ENCODE data around the gene JAGN1. TPM values are rescaled to one million over a fixed set of nuclear protein-coding genes. Genes with fewer than 3 reads are reported as not detected.
A peak's percentile ranks its signal among the peaks of the same experiment; 100 is the strongest.
"Not testable (repeated sequence)": the region's sequence is repeated elsewhere in the genome, so short reads cannot be mapped to it uniquely, and the experiment has no call there.

Gene JAGN1
- total RNA-seq, 1 donor from 2014 or later = 55.2 TPM

GRCh38 chr3:9891072-9891622, 737 bp downstream of the JAGN1 start:
- Histone ChIP-seq H3K4me3 (peak overlapping the region; percentile 90 to 98), H3K27me3 (no peaks in the 10 kb centered on the region), H3K36me3 (peaks cover 0 to 12% of the 10 kb centered on the region in 2 donors), H3K9me3 (no peaks in the 10 kb centered on the region), H3K27ac (peak overlapping the region; percentile 93 to 98), H3K4me1 (peaks cover 0 to 7% of the 10 kb centered on the region in 2 donors)
- intact Hi-C loops (cut with DNase I) = loop anchor here (2.0 kb wide), 3 partner anchors 24 to 42 kb away; partner anchors contain the start of genes CRELD1 and IL17RC
- DNase-seq (ENCODE audit: low spot score in 2 of 2) = no peak
- TF ChIP-seq CTCF (IDR thresholded peaks at IDR 0.05) = no peak

GRCh38 chr3:9893739-9894138, 3.3 kb downstream of the JAGN1 start:
- DNase-seq (ENCODE audit: low spot score in 2 of 2) = no peak
- no peaks in the 10 kb centered on the region for H3K27me3 ChIP-seq
- TF ChIP-seq CTCF (IDR thresholded peaks at IDR 0.05) = no peak
- peak overlapping the region; percentile 19 to 36 for H3K27ac ChIP-seq
- intact Hi-C loops (cut with DNase I) = no loop called here
- peaks cover 0 to 12% of the 10 kb centered on the region in 2 donors for H3K36me3 ChIP-seq
- no peaks in the 10 kb centered on the region for H3K9me3 ChIP-seq
- H3K4me3 ChIP-seq = no peak overlapping the region
- peaks cover 0 to 13% of the 10 kb centered on the region in 2 donors for H3K4me1 ChIP-seq

- H3K27me3 ChIP-seq; intact Hi-C loops (cut with DNase I); DNase-seq (ENCODE audit: low spot score in 2 of 2); H3K4me3 ChIP-seq; H3K9me3 ChIP-seq; H3K4me1 ChIP-seq; H3K27ac ChIP-seq: not testable (repeated sequence)
- peaks cover 0 to 12% of the 10 kb centered on the region in 2 donors for H3K36me3 ChIP-seq
These were observed 5.3 kb downstream of the JAGN1 start for GRCh38 chr3:9895715-9896114.

DNA sequence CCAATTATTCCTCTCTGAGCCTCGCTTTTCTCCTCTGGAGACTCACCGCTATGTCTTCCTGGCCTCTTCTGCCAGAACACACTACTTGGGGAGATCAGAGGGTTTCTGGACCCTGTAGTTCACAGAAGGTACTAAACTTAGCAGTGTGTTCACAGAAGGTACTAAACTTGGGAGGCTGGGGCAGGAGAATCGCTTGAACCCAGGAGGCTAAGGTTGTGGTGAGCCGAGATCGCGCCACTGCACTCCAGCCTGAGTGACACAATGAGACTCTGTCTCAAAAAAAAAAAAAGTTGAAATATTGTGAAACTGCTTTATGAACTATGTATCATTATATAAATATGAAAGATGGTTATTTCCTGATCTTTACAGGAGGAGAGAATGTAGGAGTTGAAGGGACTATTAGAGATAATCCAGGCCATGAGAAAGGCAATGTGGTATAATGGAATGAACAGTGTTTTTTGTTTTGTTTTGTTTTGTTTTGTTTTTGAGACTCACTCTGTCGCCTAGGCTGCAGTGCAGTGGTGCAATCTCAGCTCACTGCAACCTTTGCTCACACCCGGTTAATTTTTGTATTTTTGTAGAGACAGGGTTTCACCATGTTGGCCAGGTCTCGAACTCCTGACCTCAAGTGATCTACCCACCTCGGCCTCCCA, 6.5 kb downstream of the JAGN1 start:
- DNase-seq (ENCODE audit: low spot score in 2 of 2); H3K27ac ChIP-seq; H3K9me3 ChIP-seq; H3K4me1 ChIP-seq; H3K4me3 ChIP-seq; intact Hi-C loops (cut with DNase I); H3K27me3 ChIP-seq: not testable (repeated sequence)
- peaks cover 0 to 12% of the 10 kb centered on the region in 2 donors for H3K36me3 ChIP-seq

GRCh38 chr3:9897408-9898372, 7.3 kb downstream of the JAGN1 start:
- no peak for DNase-seq (ENCODE audit: low spot score in 2 of 2)
- Histone ChIP-seq H3K27ac (peak overlapping the region in 1 of 2 donors; percentile 13), H3K9me3 (no peaks in the 10 kb centered on the region), H3K36me3 (peaks cover 0 to 11% of the 10 kb centered on the region in 2 donors), H3K4me1 (peaks cover 0 to 6% of the 10 kb centered on the region in 2 donors), H3K27me3 (no peaks in the 10 kb centered on the region), H3K4me3 (no peak overlapping the region)
- no peak for TF ChIP-seq CTCF (IDR thresholded peaks at IDR 0.05)
- intact Hi-C loops (cut with DNase I) = no loop called here

GRCh38 chr3:9898467-9899241, 8.2 kb downstream of the JAGN1 start:
- Histone ChIP-seq H3K4me1 (peaks cover 0 to 6% of the 10 kb centered on the region in 2 donors), H3K27me3 (no peaks in the 10 kb centered on the region), H3K27ac (peak overlapping the region in 1 of 2 donors; percentile 13), H3K9me3 (no peaks in the 10 kb centered on the region), H3K4me3 (no peak overlapping the region), H3K36me3 (peaks cover 0 to 2% of the 10 kb centered on the region in 2 donors)
- no peak for TF ChIP-seq CTCF (IDR thresholded peaks at IDR 0.05)
- no peak for DNase-seq (ENCODE audit: low spot score in 2 of 2)
- intact Hi-C loops (cut with DNase I) = no loop called here
